ENCODE results near the gene STRN. TPM values are rescaled to one million over a fixed set of nuclear protein-coding genes. Genes with fewer than 3 reads are reported as not detected.
A peak's percentile ranks its signal among the peaks of the same experiment; 100 is the strongest.

Gene STRN
- total and polyA plus RNA-seq, 2 of the 13 experiments (the other 11 are each of a cell fraction or from before 2014, with no cell fraction given) = 10.4 to 19.3 TPM

GRCh38 chr2:36993841-36994620 lies 27.7 kb upstream of the STRN start (continued):
- TF ChIP-seq EEA1 (CRISPR knock-in tag; IDR thresholded peaks at IDR 0.05; ENCODE audit: borderline replicate concordance) = no peak
- TF ChIP-seq KAT8 (CRISPR knock-in tag; IDR thresholded peaks at IDR 0.05) = no peak
- no peak for TF ChIP-seq RBM22 (optimal IDR thresholded peaks at IDR 0.05; ENCODE audit: low read length)
- TF ChIP-seq ZNF136 (CRISPR knock-in tag; IDR thresholded peaks at IDR 0.05; ENCODE audit: low read depth) = no peak
- TF ChIP-seq ZKSCAN5 (CRISPR knock-in tag; IDR thresholded peaks at IDR 0.05) = no peak
- no peak for TF ChIP-seq ZNF501 (CRISPR knock-in tag; IDR thresholded peaks at IDR 0.05)
- TF ChIP-seq ZNF354B (CRISPR knock-in tag; IDR thresholded peaks at IDR 0.05) = no peak
- TF ChIP-seq MBD4 (IDR thresholded peaks at IDR 0.05; ENCODE audit: borderline replicate concordance, low read length) = no peak
- no peak for TF ChIP-seq SIN3B (IDR thresholded peaks at IDR 0.05; ENCODE audit: low read length)

GRCh38 chr2:36988008-36988407 lies 21.7 kb upstream of the STRN start:
- Histone ChIP-seq H4K20me1 (ENCODE audit: insufficient read depth, low read length) (no peaks in the 10 kb centered on the region), H3K79me2 (ENCODE audit: insufficient read depth, low read length) (no peaks in the 10 kb centered on the region), H3K27me3 (ENCODE audit: control insufficient read depth in 1 of 2, insufficient read depth in 2 of 2, low read length in 2 of 2) (no peaks in the 10 kb centered on the region), H2AFZ (ENCODE audit: low read length) (no peak overlapping the region), H3K4me3 (replicated peaks in 1 of 3; ENCODE audit: insufficient read depth in 1 of 3, low read depth in 2 of 3, low read length in 3 of 3) (no peak overlapping the region), H3K27ac (ENCODE audit: extremely low read length, insufficient read depth, low read length) (no peak overlapping the region), H3K9ac (ENCODE audit: insufficient read depth, low read depth, low read length) (no peak overlapping the region), H3K9me3 (ENCODE audit: low read length) (no peaks in the 10 kb centered on the region), H3K36me3 (replicated peaks in 1 of 2; ENCODE audit: control insufficient read depth in 1 of 2, insufficient read depth in 2 of 2, low read length in 2 of 2) (peaks cover 0 to 2% of the 10 kb centered on the region in 2 experiments; a peak in 1 of 5 replicates), H3K4me2 (ENCODE audit: low read depth, low read length) (no peak overlapping the region), H3K4me1 (ENCODE audit: insufficient read depth, low read length) (peaks cover 7% of the 10 kb centered on the region; the same call in 1 of the 2 replicates)
- DNase-seq (ENCODE audit: low spot score) (peak; percentile 23), FAIRE-seq (peak; percentile 12), ATAC-seq (no peak)
- in situ Hi-C loops (cut with HindIII; ENCODE audit: extremely low pct_ligation_motif_present, low pct_unique_long_range_greater_than_20kb) (no loop called here), intact Hi-C loops (cut with micrococcal nuclease; ENCODE audit: unreplicated experiment) (loop anchor here (1.0 kb wide), 1 partner anchor 21 kb away; no protein-coding TSS in a partner anchor)
- CTCF ChIA-PET (ENCODE audit: low intra/inter-chr PET ratio, low total read pairs) = no interaction called here
- BruUV-seq (replicated peaks) = no TSS peak
- POLR2A ChIA-PET = no interaction called here
- WGBS (ENCODE audit: low lambda C conversion rate) = 79% methylated on average over 6 of the region's 6 CpGs
- TF ChIP-seq ZNF569 (CRISPR knock-in tag; IDR thresholded peaks at IDR 0.05; ENCODE audit: borderline replicate concordance) (no peak), ZNF362 (CRISPR knock-in tag; IDR thresholded peaks at IDR 0.05; ENCODE audit: borderline replicate concordance) (peak; percentile 96), HOMEZ (CRISPR knock-in tag; IDR thresholded peaks at IDR 0.05; ENCODE audit: low read depth) (peak; percentile 84; the same call in 1 of the 2 replicates), IKZF5 (CRISPR knock-in tag; IDR thresholded peaks at IDR 0.05) (0 out of 2 replicates have a peak, but pooled peaks have one; percentile 28), IKZF4 (CRISPR knock-in tag; IDR thresholded peaks at IDR 0.05; ENCODE audit: borderline replicate concordance, low read depth, not compliant biosample characterization) (no peak), ZNF780A (CRISPR knock-in tag; IDR thresholded peaks at IDR 0.05) (no peak), PBX3 (CRISPR knock-in tag; IDR thresholded peaks at IDR 0.05; ENCODE audit: borderline replicate concordance) (no peak), ZNF670 (CRISPR knock-in tag; IDR thresholded peaks at IDR 0.05; ENCODE audit: borderline replicate concordance) (no peak), ZNF660 (CRISPR knock-in tag; IDR thresholded peaks at IDR 0.05; ENCODE audit: borderline replicate concordance, low read depth) (no peak)
